ENCODE measurements around the gene TBC1D10B.

Gene TBC1D10B

DNA sequence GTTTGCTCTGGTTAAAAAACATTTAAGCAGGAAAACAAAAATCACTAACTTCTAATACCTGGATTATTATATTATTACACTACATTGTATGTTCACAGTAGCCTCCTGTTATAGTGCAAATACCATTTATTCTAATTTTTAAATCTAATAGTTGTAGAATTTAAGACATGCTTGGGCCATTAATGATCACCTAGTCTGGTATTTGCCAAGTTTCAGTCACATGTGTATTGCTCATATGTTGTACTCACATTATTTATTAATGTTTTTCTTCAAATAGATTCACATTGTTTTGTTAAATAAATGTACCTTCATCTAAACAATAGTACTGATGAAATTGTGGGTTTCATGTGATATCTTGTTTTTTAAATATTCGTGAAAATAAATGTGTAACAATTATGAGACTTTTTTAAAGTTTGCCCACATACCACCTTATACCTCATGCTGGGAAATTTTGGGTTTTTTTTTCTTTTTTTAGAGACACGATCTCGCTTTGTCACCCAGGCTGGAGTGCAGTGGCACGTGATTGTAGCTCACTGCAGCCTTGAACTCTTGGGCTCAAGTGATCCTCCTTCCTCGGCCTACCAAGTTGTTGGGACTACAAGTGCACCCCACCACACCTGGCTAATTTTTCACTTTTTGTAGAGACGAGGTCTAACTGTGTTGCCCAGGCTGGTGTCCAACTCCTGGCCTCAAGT lies 43.0 kb upstream of the TBC1D10B start:
- H3K27ac ChIP-seq, result peak overlapping the region; percentile 15; the same call in 1 of the 2 replicates
- TF ChIP-seq ZFX (IDR thresholded peaks at IDR 0.05; ENCODE audit: borderline replicate concordance), result no peak
- TF ChIP-seq, protein P1, sequence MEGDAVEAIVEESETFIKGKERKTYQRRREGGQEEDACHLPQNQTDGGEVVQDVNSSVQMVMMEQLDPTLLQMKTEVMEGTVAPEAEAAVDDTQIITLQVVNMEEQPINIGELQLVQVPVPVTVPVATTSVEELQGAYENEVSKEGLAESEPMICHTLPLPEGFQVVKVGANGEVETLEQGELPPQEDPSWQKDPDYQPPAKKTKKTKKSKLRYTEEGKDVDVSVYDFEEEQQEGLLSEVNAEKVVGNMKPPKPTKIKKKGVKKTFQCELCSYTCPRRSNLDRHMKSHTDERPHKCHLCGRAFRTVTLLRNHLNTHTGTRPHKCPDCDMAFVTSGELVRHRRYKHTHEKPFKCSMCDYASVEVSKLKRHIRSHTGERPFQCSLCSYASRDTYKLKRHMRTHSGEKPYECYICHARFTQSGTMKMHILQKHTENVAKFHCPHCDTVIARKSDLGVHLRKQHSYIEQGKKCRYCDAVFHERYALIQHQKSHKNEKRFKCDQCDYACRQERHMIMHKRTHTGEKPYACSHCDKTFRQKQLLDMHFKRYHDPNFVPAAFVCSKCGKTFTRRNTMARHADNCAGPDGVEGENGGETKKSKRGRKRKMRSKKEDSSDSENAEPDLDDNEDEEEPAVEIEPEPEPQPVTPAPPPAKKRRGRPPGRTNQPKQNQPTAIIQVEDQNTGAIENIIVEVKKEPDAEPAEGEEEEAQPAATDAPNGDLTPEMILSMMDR (IDR thresholded peaks at IDR 0.05), result no peak

DNA sequence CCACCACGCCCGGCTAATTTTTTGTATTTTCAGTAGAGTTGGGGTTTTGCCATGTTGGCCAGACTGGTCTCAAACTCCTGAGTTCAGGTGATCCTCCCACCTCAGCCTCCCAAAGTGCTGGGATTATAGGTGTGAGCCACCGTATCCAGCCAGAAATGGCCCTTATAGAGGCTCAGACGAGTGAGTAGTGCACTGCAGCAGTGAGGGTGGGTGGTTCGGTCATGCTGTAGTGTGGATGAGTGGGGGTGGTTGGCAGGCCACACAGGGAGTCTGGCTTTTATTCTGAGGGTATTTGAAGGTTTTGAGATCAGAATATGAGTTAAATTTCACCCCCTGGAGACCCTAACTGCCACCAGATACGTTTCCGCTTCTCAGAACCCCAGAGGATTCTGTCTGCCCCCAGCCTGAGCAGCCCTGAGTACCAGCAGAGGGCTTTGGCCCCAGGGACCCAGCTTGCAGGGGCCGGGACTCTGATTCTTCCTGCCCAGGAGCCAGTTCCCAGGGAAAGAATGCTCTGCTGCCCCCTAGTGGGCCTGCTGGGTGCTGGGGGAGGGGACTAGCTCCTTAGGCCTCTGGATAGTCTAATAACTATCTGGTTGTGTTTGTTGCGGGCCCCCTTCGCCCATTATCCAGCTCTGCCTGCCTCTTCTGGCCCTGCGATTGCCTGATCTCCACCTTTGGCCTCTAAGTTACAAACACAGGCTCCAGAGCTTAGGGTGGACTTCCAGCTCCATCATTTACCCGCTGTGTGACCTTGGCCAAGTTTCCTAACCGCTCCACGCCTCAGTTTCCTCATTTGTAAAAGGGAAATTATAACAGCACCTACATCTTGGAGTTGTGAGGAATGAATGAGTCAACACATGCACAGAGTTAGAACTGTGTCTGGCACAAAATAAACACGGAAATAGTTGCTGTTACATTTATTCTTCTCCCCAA lies 39.1 kb upstream of the TBC1D10B start:
- TF ChIP-seq ZFX (IDR thresholded peaks at IDR 0.05; ENCODE audit: borderline replicate concordance), result no peak
- TF ChIP-seq, protein P1 (IDR thresholded peaks at IDR 0.05), result peak; percentile 93
- H3K27ac ChIP-seq, result peak overlapping the region; percentile 87

DNA sequence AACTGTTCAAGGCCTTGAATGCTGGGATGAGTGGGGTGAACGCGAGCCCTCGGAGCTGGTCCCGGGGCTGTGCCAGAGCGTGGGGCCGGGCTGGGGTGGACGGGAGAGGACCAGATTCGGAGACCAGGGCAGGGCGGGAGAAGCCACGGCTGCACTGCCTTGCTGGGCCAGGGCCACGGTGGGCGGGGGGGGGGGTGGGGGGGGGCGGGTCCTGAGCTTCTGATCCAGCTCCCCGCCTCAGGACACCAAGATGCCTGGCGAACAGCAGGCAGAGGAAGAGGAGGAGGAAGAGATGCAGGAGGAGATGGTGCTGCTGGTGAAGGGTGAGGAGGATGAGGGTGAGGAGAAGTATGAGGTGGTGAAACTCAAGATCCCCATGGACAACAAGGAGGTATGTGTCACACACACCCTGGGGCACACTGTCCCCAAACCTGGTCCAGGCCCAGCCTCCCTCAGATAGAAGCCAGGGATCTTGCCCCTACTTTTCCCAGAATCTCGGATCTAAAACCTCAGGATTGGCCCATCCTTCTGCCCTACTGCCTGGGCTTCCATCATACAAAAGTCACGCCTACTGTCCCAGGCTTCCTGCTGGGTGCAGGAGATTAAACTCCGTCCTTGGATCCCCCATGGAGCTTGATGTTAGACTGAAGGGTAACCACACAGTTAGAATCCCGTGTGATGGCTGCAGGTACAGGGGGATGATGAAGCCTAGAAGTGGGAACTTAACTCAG lies 37.7 kb upstream of the TBC1D10B start:
- TF ChIP-seq, protein P1 (IDR thresholded peaks at IDR 0.05), result no peak
- no peak for TF ChIP-seq ZFX (IDR thresholded peaks at IDR 0.05; ENCODE audit: borderline replicate concordance)
- H3K27ac ChIP-seq, result peak overlapping the region; percentile 87

DNA sequence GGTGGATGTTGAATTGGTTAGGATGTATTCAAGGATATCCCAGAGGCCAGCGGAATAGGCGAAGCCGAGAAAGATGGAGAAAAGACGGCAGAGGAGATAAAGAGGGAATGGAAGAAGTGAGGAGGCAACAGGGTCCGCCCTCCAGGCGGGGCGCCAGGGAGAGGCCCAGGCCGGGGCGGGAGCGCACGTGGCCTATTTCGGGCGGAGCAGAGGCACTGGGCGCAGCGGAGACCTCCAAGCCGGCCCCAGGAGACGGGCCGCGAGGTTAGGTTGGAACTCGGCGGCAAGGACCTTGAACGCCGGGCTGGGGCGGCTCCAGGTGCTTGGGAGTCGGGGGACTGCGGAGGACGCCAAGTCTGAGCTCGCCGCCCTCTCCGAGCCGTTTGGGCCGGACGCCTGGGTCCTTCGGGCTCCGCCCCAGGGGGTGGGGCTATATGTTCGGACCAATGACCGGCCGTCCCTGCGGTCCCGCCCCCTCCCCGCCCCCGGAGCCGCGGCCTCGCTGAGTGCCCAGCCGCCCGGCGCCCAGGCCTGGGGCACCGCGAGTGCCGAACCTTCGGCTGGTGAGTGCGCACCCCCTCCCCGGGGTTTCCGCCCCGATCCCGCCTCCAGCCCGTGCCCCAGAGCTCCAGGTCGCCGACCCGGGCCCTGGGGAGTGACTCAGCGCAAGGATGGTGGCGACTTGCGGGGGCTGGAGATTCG lies 37.0 kb upstream of the TBC1D10B start, which contains the start of gene ZNF771:
ZNF771 (plus strand) TSS at position 505 of the 702 bp plus-strand sequence. CDS start 448 bp downstream, outside the sequence.
- peak within 1 kb of the TSS; percentile 87 for H3K27ac ChIP-seq
- TF ChIP-seq, protein P1 (IDR thresholded peaks at IDR 0.05), result no peak
- TF ChIP-seq ZFX (IDR thresholded peaks at IDR 0.05; ENCODE audit: borderline replicate concordance), result no peak

DNA sequence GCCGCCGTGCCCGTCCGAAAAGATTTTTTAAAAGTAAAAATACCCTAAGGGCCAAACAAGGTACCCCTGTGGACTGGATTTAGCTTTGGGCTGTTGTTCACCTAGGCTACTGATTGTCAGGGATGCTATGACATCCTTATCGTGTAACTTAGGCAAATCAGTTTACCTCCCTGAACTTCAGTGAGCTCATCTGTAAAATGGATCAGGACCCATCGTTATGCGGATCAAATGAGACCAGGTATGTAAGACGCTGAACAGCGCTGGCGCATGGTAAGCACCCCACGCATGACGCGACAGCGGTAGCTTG lies 36.5 kb upstream of the TBC1D10B start:
- TF ChIP-seq, protein P1 (IDR thresholded peaks at IDR 0.05), result no peak
- no peak for TF ChIP-seq ZFX (IDR thresholded peaks at IDR 0.05; ENCODE audit: borderline replicate concordance)
- H3K27ac ChIP-seq, result peak overlapping the region; percentile 87

DNA sequence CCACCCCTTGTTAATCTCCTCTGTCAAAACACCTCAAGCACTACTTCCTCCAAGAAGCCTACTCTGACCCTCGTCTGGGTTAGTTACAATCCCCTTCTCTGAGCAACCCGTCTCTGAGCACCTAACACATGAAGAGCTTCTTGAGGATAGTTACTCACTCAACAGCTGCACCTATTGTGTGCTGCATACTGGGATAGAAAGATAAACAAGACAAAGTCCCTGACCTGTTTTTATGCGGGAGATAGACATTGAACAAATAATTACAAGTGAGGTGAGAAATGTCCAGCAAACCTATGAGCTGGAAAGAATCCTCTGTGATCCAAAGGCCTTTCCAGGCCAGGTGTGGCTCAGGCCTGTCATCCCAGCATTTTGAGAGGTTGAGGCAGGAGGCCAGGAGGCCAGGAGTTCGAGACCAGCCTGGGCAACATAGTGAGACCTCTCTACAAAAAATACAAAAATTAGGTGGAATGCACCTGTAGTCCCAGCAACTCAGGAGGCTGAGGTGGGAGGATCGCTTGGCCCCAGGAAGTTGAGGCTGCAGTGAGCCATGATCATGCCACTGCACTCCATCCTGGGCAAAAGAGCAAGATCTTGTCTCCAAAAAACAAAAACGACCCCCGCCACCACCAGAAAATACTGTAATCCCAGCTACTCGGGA lies 31.6 kb upstream of the TBC1D10B start:
- peak overlapping the region; percentile 91 for H3K27ac ChIP-seq
- no peak for TF ChIP-seq ZFX (IDR thresholded peaks at IDR 0.05; ENCODE audit: borderline replicate concordance)
- TF ChIP-seq, protein P1 (IDR thresholded peaks at IDR 0.05), result no peak

Measured in 22Rv1 (cell line).